Measurements from ENCODE around the gene CCDC142. TPM values are rescaled to one million over a fixed set of nuclear protein-coding genes. Genes with fewer than 3 reads are reported as not detected.

The CCDC142 gene
- polyA plus RNA-seq, 1 of the 3 experiments (the other 2 are of a cell fraction), result 8.7 TPM

GRCh38 chr2:74436111-74436805 is 46.5 kb downstream of the CCDC142 start:
- no peak overlapping the region for H3K27ac ChIP-seq (ENCODE audit: low read depth in 2 of 2, low read length in 1 of 2)
- no peaks in the 10 kb centered on the region for H3F3A ChIP-seq (replicated peaks; ENCODE audit: insufficient read depth)
- H3K4me1 ChIP-seq (ENCODE audit: control insufficient read depth in 1 of 2, insufficient read depth in 2 of 2, low read depth in 1 of 2, low read length in 1 of 2), result peaks cover 16 to 27% of the 10 kb centered on the region in 2 experiments; a peak in 3 of 4 replicates
- peaks cover 34% of the 10 kb centered on the region for H3K79me2 ChIP-seq (ENCODE audit: insufficient read depth)
- TF ChIP-seq IRF3 (IDR thresholded peaks at IDR 0.05; ENCODE audit: low read depth, low read length) (no peak), MXI1 (IDR thresholded peaks at IDR 0.05; ENCODE audit: low read depth, low read length) (no peak), EZH2phosphoT487 (IDR thresholded peaks at IDR 0.05; ENCODE audit: borderline replicate concordance, low read depth) (no peak)
- H3K9me2 ChIP-seq, result no peaks in the 10 kb centered on the region
- 98% methylated on average over 33 of the region's 43 CpGs for WGBS (ENCODE audit: low lambda C conversion rate)
- ChIA-PET CTCF (no interaction called here), POLR2A (no interaction called here)
- peaks cover 7 to 10% of the 10 kb centered on the region in 2 experiments for H3K36me3 ChIP-seq (replicated peaks in 1 of 2; ENCODE audit: control insufficient read depth in 1 of 2, insufficient read depth in 2 of 2, low read length in 1 of 2)
- no peak overlapping the region for H3K4me2 ChIP-seq
- no peaks in the 10 kb centered on the region for H3K9me3 ChIP-seq
- H4K20me1 ChIP-seq (ENCODE audit: insufficient read depth), result no peaks in the 10 kb centered on the region
- H3K27me3 ChIP-seq (ENCODE audit: insufficient read depth), result no peaks in the 10 kb centered on the region
- DNase-seq, result no peak
- no peak overlapping the region for H2AFZ ChIP-seq (ENCODE audit: low read depth)
- no peak overlapping the region for H3K9ac ChIP-seq
- H3K4me3 ChIP-seq (ENCODE audit: low read depth in 2 of 2, low read length in 1 of 2), result no peak overlapping the region

GRCh38 chr2:74430502-74430901 is 52.3 kb downstream of the CCDC142 start:
- 91% methylated on average over 8 of the region's 11 CpGs for WGBS (ENCODE audit: low lambda C conversion rate)
- DNase-seq, result no peak
- ChIA-PET POLR2A (interaction anchor here (0.9 kb wide), 1 partner anchor 27 kb away, joined by 3 read pairs; the partner anchor contains the start of gene WBP1), CTCF (interaction anchor here (1.9 kb wide), 1 partner anchor 9 kb away, joined by 7 read pairs; no protein-coding TSS in a partner anchor)
- Histone ChIP-seq H4K20me1 (ENCODE audit: insufficient read depth) (no peaks in the 10 kb centered on the region), H3K4me2 (no peak overlapping the region), H3K9ac (no peak overlapping the region), H2AFZ (ENCODE audit: low read depth) (no peak overlapping the region), H3K27ac (ENCODE audit: low read depth in 2 of 2, low read length in 1 of 2) (no peak overlapping the region), H3F3A (replicated peaks; ENCODE audit: insufficient read depth) (peaks cover 4% of the 10 kb centered on the region), H3K4me1 (ENCODE audit: control insufficient read depth in 1 of 2, insufficient read depth in 2 of 2, low read depth in 1 of 2, low read length in 1 of 2) (no peaks in the 10 kb centered on the region; a peak in 1 of 4 replicates), H3K36me3 (replicated peaks in 1 of 2; ENCODE audit: control insufficient read depth in 1 of 2, insufficient read depth in 2 of 2, low read length in 1 of 2) (peaks cover 7 to 55% of the 10 kb centered on the region in 2 experiments), H3K4me3 (ENCODE audit: low read depth in 2 of 2, low read length in 1 of 2) (no peak overlapping the region), H3K9me2 (no peaks in the 10 kb centered on the region), H3K27me3 (ENCODE audit: insufficient read depth) (no peaks in the 10 kb centered on the region), H3K9me3 (no peaks in the 10 kb centered on the region), H3K79me2 (ENCODE audit: insufficient read depth) (0 out of 2 replicates have a peak, but pooled peaks cover 4% of the 10 kb centered on the region)
- no peak for TF ChIP-seq REST (IDR thresholded peaks at IDR 0.05; ENCODE audit: low read depth, low read length)
- no peak for TF ChIP-seq FOSL2 (IDR thresholded peaks at IDR 0.05; ENCODE audit: borderline replicate concordance, low read depth)
- no peak for TF ChIP-seq MEF2A (IDR thresholded peaks at IDR 0.05; ENCODE audit: borderline replicate concordance, low read depth)
- no peak for TF ChIP-seq EP300 (IDR thresholded peaks at IDR 0.05; ENCODE audit: borderline replicate concordance in 1 of 2, low read depth in 1 of 2, low read length in 1 of 2)
- TF ChIP-seq GATA2 (CRISPR knock-in tag; IDR thresholded peaks at IDR 0.05), result no peak
- no peak for TF ChIP-seq FOXJ3 (CRISPR knock-in tag; IDR thresholded peaks at IDR 0.05)
- no peak for TF ChIP-seq IRF3 (IDR thresholded peaks at IDR 0.05; ENCODE audit: low read depth, low read length)
- TF ChIP-seq CTCF (IDR thresholded peaks at IDR 0.05), result no peak
- no peak for TF ChIP-seq TEAD4 (IDR thresholded peaks at IDR 0.05; ENCODE audit: borderline replicate concordance, insufficient read depth)
- TF ChIP-seq ZBTB33 (IDR thresholded peaks at IDR 0.05; ENCODE audit: borderline replicate concordance, low read depth), result no peak
- no peak for TF ChIP-seq CHD2 (IDR thresholded peaks at IDR 0.05; ENCODE audit: low read length, partially characterized antibody)
- TF ChIP-seq ELF1 (IDR thresholded peaks at IDR 0.05), result no peak
- TF ChIP-seq RFX5 (IDR thresholded peaks at IDR 0.05; ENCODE audit: low read length), result no peak

Data from SK-N-SH (cell line).